Esophagus muscularis mucosa (tissue), 4 donors: ENCODE measurements around the gene ENOX2. TPM values are rescaled to one million over a fixed set of nuclear protein-coding genes. Genes with fewer than 3 reads are reported as not detected.

ENCODE experiments used
- DNase-seq: peaks from one replicate; pipeline ENCODE4 v3.0.0-alpha.2; 2017; ENCODE audit errors: extremely low spot score
- H3K27ac ChIP-seq, 4 donors: fragments of 200-600 bp; sonication (generic); replicated peaks in 1 of 4; 1 replicate in 3 of 4; 2 replicates in 1 of 4; pipeline ENCODE4 v1.5.1; 2016 to 2019; ENCODE audit warnings: mild to moderate bottlenecking in 1 of 4
- H3K27me3 ChIP-seq, 4 donors: fragments of 200-600 bp; sonication (generic); one replicate each; pipeline versions ENCODE4 v1.5.1 to v1.6.0; 2016 to 2019
- H3K36me3 ChIP-seq, 4 donors: fragments of 200-600 bp; sonication (generic); one replicate each; pipeline ENCODE4 v1.5.1; 2016 to 2019
- H3K4me1 ChIP-seq, 4 donors: fragments of 200-600 bp; sonication (generic); one replicate each; pipeline ENCODE4 v1.5.1; 2016 to 2019
- H3K4me3 ChIP-seq, 4 donors: fragments of 200-600 bp; sonication (generic); 1 replicate in 2 of 4; 2 replicates in 2 of 4; pipeline ENCODE4 v1.5.1; 2016 to 2019; ENCODE audit warnings: mild to moderate bottlenecking in 4 of 4, moderate library complexity in 1 of 4
- H3K9me3 ChIP-seq, 4 donors: fragments of 200-600 bp; sonication (generic); 1 replicate in 3 of 4; 2 replicates in 1 of 4; pipeline ENCODE4 v1.5.1; 2016 to 2019
- EP300 ChIP-seq: sonication (generic); formaldehyde crosslinking; IDR thresholded peaks from one replicate; pipeline ENCODE4 v1.6.1; 2017; ENCODE audit warnings: antibody characterized with exemption
- POLR2A ChIP-seq: fragments of 450-650 bp; IDR thresholded peaks from one replicate; pipeline ENCODE4 v1.6.1; 2017; ENCODE audit warnings: antibody characterized with exemption, moderate library complexity, mild to moderate bottlenecking, low read depth
- POLR2AphosphoS5 ChIP-seq, 2 donors: sonication (generic); formaldehyde crosslinking; IDR thresholded peaks; one replicate each; pipeline ENCODE4 v1.6.1; 2017; ENCODE audit warnings: antibody characterized with exemption in 2 of 2
- WGBS: methylation state at CpG from one replicate; pipeline ENCODE4 v1.1.5; 2018; 5-methylcytosine and 5-hydroxymethylcytosine counted together
- intact Hi-C: fragments of 100-400 bp; cut with DNase I; formaldehyde crosslinking; loops from one replicate; pipeline ENCODE4 v1.15.1; 2023
- total RNA-seq, 4 donors: library from RNA; depleted of rRNA; stranded (reverse); fragments of >200 nt; gene quantifications; one replicate each; pipeline versions ENCODE4 v1.1.0 to v1.2.1, GENCODE V29; 2016
- TF ChIP-seq, protein P1 (sequence below), 3 experiments: fragments of 200-600 bp in 2 of 3; fragments of 450-650 bp in 1 of 3; sonication (generic) in 2 of 3; IDR thresholded peaks; one replicate each; pipeline ENCODE4 v1.5.1; 2017 to 2019; ENCODE audit warnings: antibody characterized with exemption in 3 of 3, mild to moderate bottlenecking in 2 of 3, moderate library complexity in 1 of 3

ENOX2 gene
- total RNA-seq, 4 donors from 2014 or later: 12.4 to 17.1 (median 15.5) TPM

- Histone ChIP-seq H3K27ac (no peak overlapping the region), H3K4me1 (no peaks in the 10 kb centered on the region), H3K9me3 (no peaks in the 10 kb centered on the region), H3K36me3 (no peaks in the 10 kb centered on the region), H3K27me3 (no peaks in the 10 kb centered on the region), H3K4me3 (no peak overlapping the region)
- DNase-seq: no peak
- intact Hi-C loops: no loop called here
- TF ChIP-seq, protein P1, sequence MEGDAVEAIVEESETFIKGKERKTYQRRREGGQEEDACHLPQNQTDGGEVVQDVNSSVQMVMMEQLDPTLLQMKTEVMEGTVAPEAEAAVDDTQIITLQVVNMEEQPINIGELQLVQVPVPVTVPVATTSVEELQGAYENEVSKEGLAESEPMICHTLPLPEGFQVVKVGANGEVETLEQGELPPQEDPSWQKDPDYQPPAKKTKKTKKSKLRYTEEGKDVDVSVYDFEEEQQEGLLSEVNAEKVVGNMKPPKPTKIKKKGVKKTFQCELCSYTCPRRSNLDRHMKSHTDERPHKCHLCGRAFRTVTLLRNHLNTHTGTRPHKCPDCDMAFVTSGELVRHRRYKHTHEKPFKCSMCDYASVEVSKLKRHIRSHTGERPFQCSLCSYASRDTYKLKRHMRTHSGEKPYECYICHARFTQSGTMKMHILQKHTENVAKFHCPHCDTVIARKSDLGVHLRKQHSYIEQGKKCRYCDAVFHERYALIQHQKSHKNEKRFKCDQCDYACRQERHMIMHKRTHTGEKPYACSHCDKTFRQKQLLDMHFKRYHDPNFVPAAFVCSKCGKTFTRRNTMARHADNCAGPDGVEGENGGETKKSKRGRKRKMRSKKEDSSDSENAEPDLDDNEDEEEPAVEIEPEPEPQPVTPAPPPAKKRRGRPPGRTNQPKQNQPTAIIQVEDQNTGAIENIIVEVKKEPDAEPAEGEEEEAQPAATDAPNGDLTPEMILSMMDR (IDR thresholded peaks at IDR 0.05): no peak
- TF ChIP-seq EP300: no peak
- TF ChIP-seq POLR2AphosphoS5 (IDR thresholded peaks at IDR 0.05): no peak
- no peak for TF ChIP-seq POLR2A
- WGBS: 70% methylated on average over 4 of the region's 4 CpGs
These were observed 184.9 kb downstream of the ENOX2 start for GRCh38 chrX:130718137-130718536.

DNA sequence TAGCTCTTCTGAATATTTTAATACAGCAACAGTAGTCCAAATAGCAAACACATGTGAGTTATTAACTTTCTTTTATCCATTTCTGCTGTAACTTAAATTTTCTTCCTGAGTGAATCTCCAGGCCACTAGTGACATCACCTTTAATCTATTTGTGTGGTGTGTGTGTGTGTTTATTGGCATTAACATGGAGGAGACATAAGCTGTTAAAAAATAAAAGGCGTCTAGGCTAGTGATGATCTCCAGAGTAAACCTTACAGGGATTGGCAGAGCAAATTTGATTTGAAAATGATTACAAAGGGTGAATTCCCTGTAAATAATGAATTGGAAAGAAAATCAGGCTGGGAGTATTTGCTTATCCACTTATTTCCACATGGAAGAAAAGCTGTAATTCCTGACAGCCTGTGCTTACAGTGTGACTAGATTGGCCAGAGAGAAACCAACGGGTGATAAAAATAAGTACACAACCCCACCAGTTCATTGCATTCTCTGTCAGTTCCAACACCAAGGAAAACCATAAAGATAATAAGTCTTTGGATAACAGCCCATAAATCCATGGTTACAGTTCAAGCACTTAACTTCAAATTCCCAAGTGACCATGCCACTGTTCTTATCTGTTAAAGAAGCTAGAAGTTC is 186.1 kb downstream of the ENOX2 start:
- intact Hi-C loops: no loop called here
- Histone ChIP-seq H3K27ac (no peak overlapping the region), H3K27me3 (no peaks in the 10 kb centered on the region), H3K9me3 (no peaks in the 10 kb centered on the region), H3K4me1 (no peaks in the 10 kb centered on the region), H3K36me3 (no peaks in the 10 kb centered on the region), H3K4me3 (no peak overlapping the region)
- 55% methylated on average over 2 of the region's 2 CpGs for WGBS
- DNase-seq: no peak
- TF ChIP-seq POLR2A (no peak), POLR2AphosphoS5 (IDR thresholded peaks at IDR 0.05) (no peak)
- TF ChIP-seq, protein P1 (IDR thresholded peaks at IDR 0.05): no peak

- WGBS: 73% methylated on average over 3 of the region's 3 CpGs
- intact Hi-C loops: no loop called here
- TF ChIP-seq POLR2AphosphoS5 (IDR thresholded peaks at IDR 0.05) (no peak), POLR2A (no peak), EP300 (no peak)
- TF ChIP-seq, protein P1 (IDR thresholded peaks at IDR 0.05): no peak
- H3K27ac ChIP-seq: no peak overlapping the region
- no peak for DNase-seq
- H3K4me1 ChIP-seq: no peaks in the 10 kb centered on the region
- no peak overlapping the region for H3K4me3 ChIP-seq
- no peaks in the 10 kb centered on the region for H3K9me3 ChIP-seq
- no peaks in the 10 kb centered on the region for H3K36me3 ChIP-seq
- H3K27me3 ChIP-seq: no peaks in the 10 kb centered on the region
These were observed 186.7 kb downstream of the ENOX2 start for GRCh38 chrX:130716346-130716745.

- Histone ChIP-seq H3K9me3 (no peaks in the 10 kb centered on the region), H3K36me3 (no peaks in the 10 kb centered on the region), H3K27ac (no peak overlapping the region), H3K27me3 (no peaks in the 10 kb centered on the region), H3K4me1 (no peaks in the 10 kb centered on the region), H3K4me3 (no peak overlapping the region)
- intact Hi-C loops: no loop called here
- TF ChIP-seq, protein P1 (IDR thresholded peaks at IDR 0.05): no peak
- 58% methylated on average over 3 of the region's 3 CpGs for WGBS
- DNase-seq: no peak
These were observed 187.7 kb downstream of the ENOX2 start for GRCh38 chrX:130715299-130715698.

GRCh38 chrX:130714665-130715064 is 188.3 kb downstream of the ENOX2 start:
- 59% methylated on average over 2 of the region's 2 CpGs for WGBS
- Histone ChIP-seq H3K36me3 (no peaks in the 10 kb centered on the region), H3K4me3 (no peak overlapping the region), H3K27me3 (no peaks in the 10 kb centered on the region), H3K4me1 (no peaks in the 10 kb centered on the region), H3K27ac (no peak overlapping the region), H3K9me3 (no peaks in the 10 kb centered on the region)
- intact Hi-C loops: no loop called here
- DNase-seq: no peak
- TF ChIP-seq, protein P1 (IDR thresholded peaks at IDR 0.05): no peak
- TF ChIP-seq POLR2A: no peak
- TF ChIP-seq POLR2AphosphoS5 (IDR thresholded peaks at IDR 0.05): no peak
- no peak for TF ChIP-seq EP300
